Spleen (tissue), 11 donors: ENCODE measurements around the gene LARP7. TPM values are rescaled to one million over a fixed set of nuclear protein-coding genes. Genes with fewer than 3 reads are reported as not detected.
A peak's percentile ranks its signal among the peaks of the same experiment; 100 is the strongest.
"Not testable (repeated sequence)": the region's sequence is repeated elsewhere in the genome, so short reads cannot be mapped to it uniquely, and the experiment has no call there.

ENCODE experiments used
- DNase-seq: peaks from one replicate; pipeline ENCODE4 v3.0.0-alpha.2; 2020
- H3K27ac ChIP-seq, 8 donors: fragments of 200-600 bp; sonication (generic) in 7 of 8; 1 replicate in 4 of 8; 2 replicates in 4 of 8; pipeline versions ENCODE4 v1.5.0 to v1.8.0; 2016 to 2021; ENCODE audit warnings: inconsistent platforms in 4 of 8, mild to moderate bottlenecking in 4 of 8, moderate library complexity in 1 of 8
- H3K27me3 ChIP-seq, 7 donors: fragments of 200-600 bp; sonication (generic) in 6 of 7; replicated peaks in 1 of 7; 1 replicate in 4 of 7; 2 replicates in 3 of 7; pipeline versions ENCODE4 v1.5.0 to v1.8.0; 2016 to 2021; ENCODE audit warnings: inconsistent platforms in 3 of 7, mild to moderate bottlenecking in 1 of 7
- H3K36me3 ChIP-seq, 6 donors: fragments of 200-600 bp; sonication (generic) in 5 of 6; 1 replicate in 4 of 6; 2 replicates in 2 of 6; pipeline versions ENCODE4 v1.5.0 to v1.8.0; 2016 to 2021; ENCODE audit warnings: inconsistent platforms in 2 of 6
- H3K4me1 ChIP-seq, 6 donors: fragments of 200-600 bp; sonication (generic) in 5 of 6; 1 replicate in 3 of 6; 2 replicates in 3 of 6; pipeline versions ENCODE4 v1.5.0 to v1.8.0; 2016 to 2021; ENCODE audit warnings: inconsistent platforms in 3 of 6
- H3K4me3 ChIP-seq, 8 donors: fragments of 200-600 bp; sonication (generic) in 7 of 8; 1 replicate in 4 of 8; 2 replicates in 4 of 8; pipeline versions ENCODE4 v1.5.0 to v1.8.0; 2016 to 2021; ENCODE audit warnings: inconsistent platforms in 4 of 8, mild to moderate bottlenecking in 4 of 8, moderate library complexity in 2 of 8
- H3K9me3 ChIP-seq, 8 donors: fragments of 200-600 bp; sonication (generic) in 7 of 8; 1 replicate in 4 of 8; 2 replicates in 4 of 8; pipeline versions ENCODE4 v1.5.0 to v1.8.0; 2016 to 2021; ENCODE audit warnings: inconsistent platforms in 4 of 8
- POLR2A ChIP-seq, 3 donors: fragments of 450-650 bp; IDR thresholded peaks; one replicate each; pipeline ENCODE4 v1.5.1; 2017; ENCODE audit warnings: antibody characterized with exemption in 3 of 3, mild to moderate bottlenecking in 1 of 3
- POLR2AphosphoS5 ChIP-seq, 3 donors: sonication (generic); formaldehyde crosslinking; IDR thresholded peaks; one replicate each; pipeline ENCODE4 v1.5.1; 2017; ENCODE audit warnings: antibody characterized with exemption in 3 of 3
- WGBS, 5 donors: extraction: QIAGEN DNeasy Blood & Tissue Kit in 3 of 5; methylation state at CpG; one replicate each; pipeline versions ENCODE4 v1.1.5 to v1.1.7; 2013 to 2018; 5-methylcytosine and 5-hydroxymethylcytosine counted together
- intact Hi-C: fragments of 100-400 bp; cut with DNase I; formaldehyde crosslinking; loops from one replicate; pipeline ENCODE4 v1.15.0; 2023; ENCODE audit warnings: low total_unique reads
- polyA plus RNA-seq, 3 donors: library from polyadenylated mRNA; stranded (reverse); fragments of 200-250 nt; gene quantifications; one replicate each; pipeline ENCODE4 v1.2.1, GENCODE V29; 2013
- total RNA-seq, 7 donors: library from RNA; depleted of rRNA in 3 of 7; stranded (reverse); fragments of >200 nt in 3 of 7; fragmentation: NEBNext Ultra II Directional in 4 of 7; extraction: Animal tissue kit (Norgen Biotek cat#: 25700) in 4 of 7; gene quantifications; one replicate each; pipeline versions ENCODE4 v1.1.0 to v1.2.1, GENCODE V29; 2016 to 2021
- TF ChIP-seq, protein P1 (sequence below), 11 experiments: fragments of 200-600 bp in 7 of 11; fragments of 450-650 bp in 4 of 11; sonication (generic) in 4 of 11; IDR thresholded peaks in 8 of 11; conservative IDR thresholded peaks in 3 of 11; 1 replicate in 7 of 11; 2 replicates in 4 of 11; pipeline versions ENCODE4 v1.4.0 to v1.8.0; 2016 to 2021; ENCODE audit warnings: antibody characterized with exemption in 11 of 11, inconsistent platforms in 4 of 11, mild to moderate bottlenecking in 1 of 11
- donor health status: healthy with polysubstance abuse.
- donor health status: DM: no; HTN: no; CAD: no; lungs with moderate emphysema.
- donor health status: DM: no; HTN: no; CAD: no.
- donor health status: Bipolar disorder and iron deficiency.
- donor health status: healthy.
- donor health status: DM: no; HTN: no; CAD: no.
- donor health status: DM: yes; HTN: yes; CAD: no.

LARP7 gene
- total and polyA plus RNA-seq, 10 donors, result 35.4 to 59.5 (median 45.9) TPM

- H3K27ac ChIP-seq, result no peak overlapping the region
- TF ChIP-seq, protein P1, sequence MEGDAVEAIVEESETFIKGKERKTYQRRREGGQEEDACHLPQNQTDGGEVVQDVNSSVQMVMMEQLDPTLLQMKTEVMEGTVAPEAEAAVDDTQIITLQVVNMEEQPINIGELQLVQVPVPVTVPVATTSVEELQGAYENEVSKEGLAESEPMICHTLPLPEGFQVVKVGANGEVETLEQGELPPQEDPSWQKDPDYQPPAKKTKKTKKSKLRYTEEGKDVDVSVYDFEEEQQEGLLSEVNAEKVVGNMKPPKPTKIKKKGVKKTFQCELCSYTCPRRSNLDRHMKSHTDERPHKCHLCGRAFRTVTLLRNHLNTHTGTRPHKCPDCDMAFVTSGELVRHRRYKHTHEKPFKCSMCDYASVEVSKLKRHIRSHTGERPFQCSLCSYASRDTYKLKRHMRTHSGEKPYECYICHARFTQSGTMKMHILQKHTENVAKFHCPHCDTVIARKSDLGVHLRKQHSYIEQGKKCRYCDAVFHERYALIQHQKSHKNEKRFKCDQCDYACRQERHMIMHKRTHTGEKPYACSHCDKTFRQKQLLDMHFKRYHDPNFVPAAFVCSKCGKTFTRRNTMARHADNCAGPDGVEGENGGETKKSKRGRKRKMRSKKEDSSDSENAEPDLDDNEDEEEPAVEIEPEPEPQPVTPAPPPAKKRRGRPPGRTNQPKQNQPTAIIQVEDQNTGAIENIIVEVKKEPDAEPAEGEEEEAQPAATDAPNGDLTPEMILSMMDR (IDR thresholded peaks at IDR 0.05 in 8 of 11, conservative IDR thresholded peaks at IDR 0.05 in 3 of 11), result no peak
- DNase-seq, result no peak
- peaks cover 3 to 72% (median 34%) of the 10 kb centered on the region in 7 donors for H3K27me3 ChIP-seq
- no peaks in the 10 kb centered on the region for H3K36me3 ChIP-seq
- intact Hi-C loops, result no loop called here
- H3K4me1 ChIP-seq, result peaks cover 3 to 19% (median 18%) of the 10 kb centered on the region in 6 donors
- 63 to 91% (median 88%) methylated on average over 1 of the region's 1 CpG for WGBS, 5 donors
- no peaks in the 10 kb centered on the region for H3K9me3 ChIP-seq
- H3K4me3 ChIP-seq, result no peak overlapping the region
Measured at GRCh38 chr4:112702892-112703291, 65.9 kb downstream of the LARP7 start.

GRCh38 chr4:112704322-112704721 is 67.4 kb downstream of the LARP7 start:
- no peaks in the 10 kb centered on the region for H3K9me3 ChIP-seq
- H3K27ac ChIP-seq, result no peak overlapping the region
- 71 to 80% (median 79%) methylated on average over 7 of the region's 7 CpGs for WGBS, 5 donors
- H3K36me3 ChIP-seq, result no peaks in the 10 kb centered on the region
- TF ChIP-seq POLR2A (IDR thresholded peaks at IDR 0.05) (no peak), POLR2AphosphoS5 (IDR thresholded peaks at IDR 0.05) (no peak)
- TF ChIP-seq, protein P1 (IDR thresholded peaks at IDR 0.05 in 8 of 11, conservative IDR thresholded peaks at IDR 0.05 in 3 of 11), result no peak
- no peak overlapping the region for H3K4me3 ChIP-seq
- no peak for DNase-seq
- peaks cover 3 to 80% (median 34%) of the 10 kb centered on the region in 7 donors for H3K27me3 ChIP-seq
- H3K4me1 ChIP-seq, result peaks cover 3 to 19% (median 18%) of the 10 kb centered on the region in 6 donors
- intact Hi-C loops, result no loop called here

DNA sequence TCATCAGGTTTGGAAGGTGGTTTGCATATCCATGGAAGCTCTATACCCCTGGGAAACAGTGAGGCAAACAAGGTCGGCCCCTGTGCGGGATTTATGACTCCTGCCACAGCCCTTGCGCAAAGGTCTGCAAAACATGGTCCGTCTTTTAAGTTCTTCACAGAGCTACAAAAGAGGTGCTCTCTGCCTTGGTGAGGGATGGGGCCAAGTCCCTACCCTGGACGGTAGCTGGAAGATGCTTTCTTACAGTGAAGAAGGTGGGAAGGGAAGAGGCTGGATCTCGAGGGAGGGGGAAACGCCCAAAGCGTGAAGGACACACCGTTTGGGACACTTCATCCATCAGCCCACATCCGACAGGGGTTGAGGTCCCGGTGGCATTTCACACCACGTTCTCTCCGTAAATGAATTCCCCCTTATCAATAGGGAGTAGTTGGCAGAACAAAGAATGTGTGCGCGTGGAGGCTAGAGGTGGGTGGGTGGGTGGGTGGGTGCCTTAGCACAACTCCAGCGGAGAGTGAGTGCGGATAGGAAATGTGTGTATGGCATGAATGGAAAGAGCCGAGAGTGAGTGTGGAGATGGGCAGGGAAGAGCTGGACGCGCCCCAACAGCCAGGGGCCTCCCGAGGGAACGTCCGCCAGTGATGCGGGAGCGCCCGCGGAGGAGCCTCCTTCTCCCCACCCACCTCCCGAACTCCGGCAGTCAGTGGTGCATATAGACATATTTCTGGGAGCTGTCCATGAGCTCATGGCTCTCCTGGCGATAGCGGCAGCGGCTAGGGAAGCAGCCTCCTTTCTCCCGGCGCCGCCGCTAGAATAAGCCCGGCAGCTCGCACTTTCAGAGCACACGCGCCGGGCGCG is 68.3 kb downstream of the LARP7 start:
- peaks cover 3 to 81% (median 39%) of the 10 kb centered on the region in 7 donors for H3K27me3 ChIP-seq
- no peak for TF ChIP-seq POLR2AphosphoS5 (IDR thresholded peaks at IDR 0.05)
- intact Hi-C loops, result no loop called here

DNA sequence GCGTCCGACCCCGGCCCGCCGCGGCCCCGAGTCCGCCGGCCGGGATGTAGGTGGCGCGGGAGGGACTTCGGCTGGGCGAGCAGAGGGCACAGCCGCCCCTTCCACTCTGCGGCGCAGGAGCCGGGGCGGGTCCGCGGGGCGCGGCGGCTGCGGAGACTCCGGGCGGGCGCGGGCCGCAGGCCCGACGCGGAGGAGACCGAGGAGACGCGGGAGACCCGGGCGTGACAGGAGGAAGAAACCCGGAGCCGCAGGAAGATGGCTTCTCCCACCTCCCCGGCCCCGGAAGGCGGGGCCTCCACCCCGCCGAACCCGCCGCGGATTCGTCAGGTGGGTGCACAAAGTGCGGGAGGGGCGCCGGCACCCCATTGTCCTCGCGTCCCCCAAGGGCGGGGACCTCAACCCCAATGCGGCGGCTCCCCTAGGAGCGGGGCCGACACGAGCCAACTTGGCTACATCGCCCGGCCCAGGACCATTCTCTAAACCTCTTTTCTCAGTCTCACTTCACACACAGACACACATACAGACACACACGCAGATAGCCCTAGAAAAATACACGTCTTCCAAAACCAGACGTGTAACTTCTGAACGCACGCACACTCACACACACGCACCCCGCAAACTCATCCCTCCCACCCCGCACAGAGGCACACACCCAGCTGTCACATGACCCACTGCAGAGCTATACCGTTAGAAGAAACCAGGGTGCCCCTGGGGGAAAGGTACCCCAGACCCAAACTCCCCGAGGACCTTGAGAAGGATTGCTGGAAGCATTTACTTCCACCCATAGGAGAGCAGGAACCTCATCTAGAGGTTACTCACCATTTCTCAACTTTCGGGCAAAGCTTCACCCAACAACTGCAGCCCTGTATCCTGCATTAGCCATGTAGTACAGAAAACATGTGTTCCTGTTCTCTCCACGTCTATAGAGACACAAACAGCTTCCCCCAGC is 69.2 kb downstream of the LARP7 start:
- intact Hi-C loops, H3K27ac ChIP-seq, H3K9me3 ChIP-seq, H3K36me3 ChIP-seq, DNase-seq: not testable (repeated sequence)
- Histone ChIP-seq H3K4me3 (peak overlapping the region; percentile 35 to 76 (median 51)), H3K4me1 (peaks cover 3 to 19% (median 18%) of the 10 kb centered on the region in 6 donors), H3K27me3 (peaks cover 3 to 91% (median 39%) of the 10 kb centered on the region in 7 donors)
- WGBS, 5 donors, result 0 to 1% (median 1%) methylated on average over 28 to 34 of the region's 74 CpGs

More for the DNA sequence above, 68.3 kb downstream of the LARP7 start:
- peak overlapping the region; percentile 21 to 76 (median 47) for H3K4me3 ChIP-seq
- WGBS, 5 donors, result 3 to 7% (median 5%) methylated on average over 20 to 43 of the region's 43 CpGs
- no peaks in the 10 kb centered on the region for H3K9me3 ChIP-seq
- peaks cover 3 to 19% (median 18%) of the 10 kb centered on the region in 6 donors for H3K4me1 ChIP-seq
- DNase-seq, result peak; percentile 78
- H3K36me3 ChIP-seq, result no peaks in the 10 kb centered on the region
- no peak overlapping the region for H3K27ac ChIP-seq
